Measurements from ENCODE around the gene LGI2.

DNA sequence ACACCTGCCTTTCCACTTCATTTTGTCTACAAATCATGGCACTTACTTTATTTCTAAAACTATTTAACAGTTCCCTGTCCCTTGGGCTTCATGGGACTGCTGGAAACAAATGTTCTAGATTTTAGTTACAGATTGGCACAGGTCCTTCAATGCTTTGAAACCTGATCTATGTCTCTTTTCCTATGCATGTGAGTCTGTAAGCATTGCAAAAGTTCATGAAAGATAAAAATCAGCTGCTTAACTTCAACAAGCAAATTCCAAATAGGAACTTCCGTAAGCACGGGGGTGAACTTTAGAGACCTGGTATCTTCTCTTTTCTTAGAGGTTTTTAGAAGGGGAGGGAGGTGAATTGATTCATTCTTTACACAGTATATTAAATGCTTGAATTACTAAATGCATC is 9.5 kb downstream of the LGI2 start:
- TF ChIP-seq, protein P1, sequence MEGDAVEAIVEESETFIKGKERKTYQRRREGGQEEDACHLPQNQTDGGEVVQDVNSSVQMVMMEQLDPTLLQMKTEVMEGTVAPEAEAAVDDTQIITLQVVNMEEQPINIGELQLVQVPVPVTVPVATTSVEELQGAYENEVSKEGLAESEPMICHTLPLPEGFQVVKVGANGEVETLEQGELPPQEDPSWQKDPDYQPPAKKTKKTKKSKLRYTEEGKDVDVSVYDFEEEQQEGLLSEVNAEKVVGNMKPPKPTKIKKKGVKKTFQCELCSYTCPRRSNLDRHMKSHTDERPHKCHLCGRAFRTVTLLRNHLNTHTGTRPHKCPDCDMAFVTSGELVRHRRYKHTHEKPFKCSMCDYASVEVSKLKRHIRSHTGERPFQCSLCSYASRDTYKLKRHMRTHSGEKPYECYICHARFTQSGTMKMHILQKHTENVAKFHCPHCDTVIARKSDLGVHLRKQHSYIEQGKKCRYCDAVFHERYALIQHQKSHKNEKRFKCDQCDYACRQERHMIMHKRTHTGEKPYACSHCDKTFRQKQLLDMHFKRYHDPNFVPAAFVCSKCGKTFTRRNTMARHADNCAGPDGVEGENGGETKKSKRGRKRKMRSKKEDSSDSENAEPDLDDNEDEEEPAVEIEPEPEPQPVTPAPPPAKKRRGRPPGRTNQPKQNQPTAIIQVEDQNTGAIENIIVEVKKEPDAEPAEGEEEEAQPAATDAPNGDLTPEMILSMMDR (IDR thresholded peaks at IDR 0.05; ENCODE audit: insufficient read depth, low read length, poor library complexity, severe bottlenecking) = no peak
- TF ChIP-seq EZH2phosphoT487 (conservative IDR thresholded peaks at IDR 0.05; ENCODE audit: low read length) = no peak

Data from SU-DHL-6 (cell line).